Stomach (tissue), 9 donors: ENCODE results near the gene PNPLA6. TPM values are rescaled to one million over a fixed set of nuclear protein-coding genes. Genes with fewer than 3 reads are reported as not detected.

Source experiments
- DNase-seq, 2 donors: peaks; one replicate each; pipeline versions ENCODE4 v3.0.0 to v3.0.0-alpha.2; 2013 to 2019
- H3K27ac ChIP-seq, 5 donors: fragments of 200-600 bp in 4 of 5; sonication (generic) in 4 of 5; one replicate each; pipeline ENCODE4 v1.5.1; 2013 to 2019; ENCODE audit warnings: mild to moderate bottlenecking in 1 of 5, moderate library complexity in 1 of 5
- H3K27me3 ChIP-seq, 3 donors: fragments of 200-600 bp; sonication (generic); one replicate each; pipeline ENCODE4 v1.5.1; 2017 to 2019; ENCODE audit warnings: mixed run types in 1 of 3
- H3K36me3 ChIP-seq, 4 donors: fragments of 200-600 bp; sonication (generic); 1 replicate in 3 of 4; 2 replicates in 1 of 4; pipeline ENCODE4 v1.5.1; 2016 to 2019
- H3K4me1 ChIP-seq, 4 donors: fragments of 200-600 bp; sonication (generic); one replicate each; pipeline ENCODE4 v1.5.1; 2016 to 2019
- H3K4me3 ChIP-seq, 4 donors: fragments of 200-600 bp; sonication (generic) in 3 of 4; one replicate each; pipeline ENCODE4 v1.5.1; 2016 to 2019; ENCODE audit warnings: mild to moderate bottlenecking in 1 of 4
- H3K9me3 ChIP-seq, 4 donors: fragments of 200-600 bp; sonication (generic); one replicate each; pipeline ENCODE4 v1.5.1; 2016 to 2019
- CTCF ChIP-seq, 7 experiments: fragments of 450-650 bp in 4 of 7; fragments of 200-600 bp in 3 of 7; sonication (generic) in 3 of 7; IDR thresholded peaks; one replicate each; pipeline ENCODE4 v1.5.1; 2016 to 2019; ENCODE audit warnings: antibody characterized with exemption in 7 of 7, control low read depth in 2 of 7, mild to moderate bottlenecking in 1 of 7
- EP300 ChIP-seq: sonication (generic); formaldehyde crosslinking; IDR thresholded peaks from one replicate; pipeline ENCODE4 v1.6.1; 2017; ENCODE audit warnings: antibody characterized with exemption
- POLR2A ChIP-seq, 4 donors: fragments of 450-650 bp; IDR thresholded peaks; one replicate each; pipeline ENCODE4 v1.6.1; 2016; ENCODE audit warnings: antibody characterized with exemption in 4 of 4, control low read depth in 2 of 4, mild to moderate bottlenecking in 1 of 4, moderate library complexity in 1 of 4
- POLR2AphosphoS5 ChIP-seq, 3 donors: sonication (generic); formaldehyde crosslinking; IDR thresholded peaks; one replicate each; pipeline ENCODE4 v1.6.1; 2016; ENCODE audit warnings: antibody characterized with exemption in 3 of 3
- WGBS, 5 donors: extraction: QIAGEN DNeasy Blood & Tissue Kit in 3 of 5; methylation state at CpG; one replicate each; pipeline versions ENCODE4 v1.1.5 to v1.1.7; 2013 to 2018; 5-methylcytosine and 5-hydroxymethylcytosine counted together
- intact Hi-C: fragments of 100-400 bp; cut with DNase I; formaldehyde crosslinking; loops from one replicate; pipeline ENCODE4 v1.15.1; 2023; ENCODE audit warnings: low total_unique reads
- polyA plus RNA-seq, 3 donors: library from polyadenylated mRNA; stranded (reverse); fragments of 200-250 nt; gene quantifications; one replicate each; pipeline ENCODE4 v1.2.3, GENCODE V29; 2013
- total RNA-seq, 5 donors: library from RNA; depleted of rRNA; stranded (reverse); fragments of >200 nt; gene quantifications; one replicate each; pipeline versions ENCODE4 v1.1.0 to v1.2.3, GENCODE V29; 2014 to 2016
- donor health status: healthy with polysubstance abuse.
- donor health status: Bipolar disorder and iron deficiency.
- donor health status: healthy.

Gene PNPLA6
- total and polyA plus RNA-seq, 8 donors: 15.2 to 357 (median 44.3) TPM

- H3K36me3 ChIP-seq: peaks cover 2 to 55% (median 44%) of the 10 kb centered on the region in 4 donors
- H3K4me3 ChIP-seq: no peak overlapping the region
- H3K4me1 ChIP-seq: peaks cover 0 to 31% (median 26%) of the 10 kb centered on the region in 4 donors
- intact Hi-C loops: no loop called here
- DNase-seq: peak in 1 of 2 donors; percentile 37
- H3K27me3 ChIP-seq: peaks cover 0 to 50% (median 0%) of the 10 kb centered on the region in 3 donors
- no peaks in the 10 kb centered on the region for H3K9me3 ChIP-seq
- no peak for TF ChIP-seq POLR2A (IDR thresholded peaks at IDR 0.05)
- TF ChIP-seq CTCF (IDR thresholded peaks at IDR 0.05): no peak
- TF ChIP-seq EP300: no peak
- TF ChIP-seq POLR2AphosphoS5 (IDR thresholded peaks at IDR 0.05): no peak
- no peak overlapping the region for H3K27ac ChIP-seq
- 69 to 79% (median 73%) methylated on average over 12 to 14 of the region's 14 CpGs for WGBS, 5 donors
Measured at GRCh38 chr19:7605490-7606222, 70.1 kb downstream of the PNPLA6 start.

- TF ChIP-seq POLR2A (IDR thresholded peaks at IDR 0.05) (no peak), EP300 (no peak), CTCF (IDR thresholded peaks at IDR 0.05) (no peak), POLR2AphosphoS5 (IDR thresholded peaks at IDR 0.05) (no peak)
- DNase-seq: peak in 1 of 2 donors; percentile 1
- Histone ChIP-seq H3K36me3 (peaks cover 3 to 61% (median 51%) of the 10 kb centered on the region in 4 donors), H3K9me3 (no peaks in the 10 kb centered on the region), H3K4me1 (peaks cover 0 to 31% (median 26%) of the 10 kb centered on the region in 4 donors), H3K4me3 (no peak overlapping the region), H3K27ac (no peak overlapping the region), H3K27me3 (peaks cover 0 to 49% (median 0%) of the 10 kb centered on the region in 3 donors)
- intact Hi-C loops: no loop called here
- 87 to 91% (median 89%) methylated on average over 14 to 17 of the region's 17 CpGs; no CpG with 5 or more reads in 1 of the 5 donors for WGBS, 5 donors
Measured at GRCh38 chr19:7606289-7606688, 70.8 kb downstream of the PNPLA6 start.

- Histone ChIP-seq H3K4me3 (no peak overlapping the region), H3K27me3 (peaks cover 0 to 40% (median 0%) of the 10 kb centered on the region in 3 donors), H3K4me1 (peaks cover 0 to 23% (median 20%) of the 10 kb centered on the region in 4 donors), H3K27ac (no peak overlapping the region), H3K9me3 (no peaks in the 10 kb centered on the region), H3K36me3 (peaks cover 8 to 72% (median 61%) of the 10 kb centered on the region in 4 donors)
- intact Hi-C loops: no loop called here
- TF ChIP-seq EP300: no peak
- TF ChIP-seq POLR2AphosphoS5 (IDR thresholded peaks at IDR 0.05): no peak
- DNase-seq: peak in 1 of 2 donors; percentile 1
- 84 to 90% (median 85%) methylated on average over 8 to 10 of the region's 10 CpGs for WGBS, 5 donors
Measured at GRCh38 chr19:7607212-7607873, 71.8 kb downstream of the PNPLA6 start.

GRCh38 chr19:7607874-7608560, 72.5 kb downstream of the PNPLA6 start:
- no peak overlapping the region for H3K27ac ChIP-seq
- DNase-seq: peak in 1 of 2 donors; percentile 1
- peaks cover 0 to 34% (median 0%) of the 10 kb centered on the region in 3 donors for H3K27me3 ChIP-seq
- H3K4me1 ChIP-seq: peaks cover 0 to 16% (median 14%) of the 10 kb centered on the region in 4 donors
- WGBS, 5 donors: 90 to 94% (median 91%) methylated on average over 14 to 25 of the region's 25 CpGs
- H3K36me3 ChIP-seq: peaks cover 10 to 78% (median 67%) of the 10 kb centered on the region in 4 donors
- H3K4me3 ChIP-seq: no peak overlapping the region
- TF ChIP-seq POLR2AphosphoS5 (IDR thresholded peaks at IDR 0.05): no peak
- no peak for TF ChIP-seq POLR2A (IDR thresholded peaks at IDR 0.05)
- no peak for TF ChIP-seq CTCF (IDR thresholded peaks at IDR 0.05)
- no peak for TF ChIP-seq EP300
- H3K9me3 ChIP-seq: no peaks in the 10 kb centered on the region
- intact Hi-C loops: no loop called here
